OCI-LY3 (cell line): Measurements from ENCODE around the gene PRKRA.
A peak's percentile ranks its signal among the peaks of the same experiment; 100 is the strongest.

Experiments used
- H2AFZ ChIP-seq: fragments of 200-600, 300-600 bp; shearing (Covaris generic); 2 replicates; pipeline ENCODE4 v1.6.0; 2014; ENCODE audit warnings: antibody characterized with exemption, low read depth, low read length
- H3K27ac ChIP-seq: fragments of 200-600, 300-600 bp; sonication (generic); 2 replicates; pipeline ENCODE4 v1.5.1; 2014; ENCODE audit warnings: mild to moderate bottlenecking, low read length, moderate library complexity, mixed read lengths
- H3K27me3 ChIP-seq: fragments of 200-600, 300-600 bp; sonication (generic); 2 replicates; pipeline ENCODE4 v1.6.1; 2014; ENCODE audit warnings: low read depth, low read length, mixed read lengths
- H3K36me3 ChIP-seq: fragments of 200-600, 300-600 bp; sonication (generic); replicated peaks from 2 replicates; pipeline ENCODE3; 2014; ENCODE audit warnings: low read depth, low read length, mixed read lengths
- H3K4me1 ChIP-seq: fragments of 300-600, 200-600 bp; sonication (generic); 2 replicates; pipeline ENCODE4 v1.6.1; 2014; ENCODE audit warnings: low read length, mixed read lengths
- H3K4me2 ChIP-seq: fragments of 200-600, 300-600 bp; sonication (generic); 2 replicates; pipeline ENCODE4 v1.6.1; 2014; ENCODE audit warnings: low read length, mixed read lengths
- H3K4me3 ChIP-seq: fragments of 300-600, 200-600 bp; sonication (generic); 2 replicates; pipeline ENCODE4 v1.5.1; 2014; ENCODE audit warnings: antibody characterized with exemption, mild to moderate bottlenecking, low read length, moderate library complexity
- H3K79me2 ChIP-seq: fragments of 300-600, 200-600 bp; shearing (Covaris generic); 2 replicates; pipeline ENCODE4 v1.6.1; 2014; ENCODE audit warnings: mild to moderate bottlenecking, low read length, mixed read lengths
- H3K9ac ChIP-seq: fragments of 300-600, 200-600 bp; shearing (Covaris generic); 2 replicates; pipeline ENCODE4 v1.6.0; 2014; ENCODE audit warnings: mild to moderate bottlenecking, low read length, moderate library complexity
- H3K9me3 ChIP-seq: fragments of 200-600, 300-600 bp; shearing (Covaris generic); 2 replicates; pipeline ENCODE4 v1.6.1; 2014; ENCODE audit warnings: low read length, mixed read lengths; ENCODE audit not compliant: insufficient read depth
- H4K20me1 ChIP-seq: fragments of 200-600, 300-600 bp; sonication (generic); 2 replicates; pipeline ENCODE4 v1.6.1; 2016; ENCODE audit warnings: low read length, mixed read lengths; ENCODE audit not compliant: insufficient read depth
- CTCF ChIP-seq: fragments of 200-600, 300-600 bp; sonication (generic); IDR thresholded peaks from 2 replicates; pipeline ENCODE4 v1.5.1; 2014; ENCODE audit warnings: antibody characterized with exemption, low read length, low read depth
- EZH2phosphoT487 ChIP-seq: fragments of 200-600 bp; shearing (Covaris generic); IDR thresholded peaks from 2 replicates; pipeline ENCODE4 v1.6.1; 2018; ENCODE audit warnings: antibody characterized with exemption, mixed run types, low read depth

PRKRA gene

DNA sequence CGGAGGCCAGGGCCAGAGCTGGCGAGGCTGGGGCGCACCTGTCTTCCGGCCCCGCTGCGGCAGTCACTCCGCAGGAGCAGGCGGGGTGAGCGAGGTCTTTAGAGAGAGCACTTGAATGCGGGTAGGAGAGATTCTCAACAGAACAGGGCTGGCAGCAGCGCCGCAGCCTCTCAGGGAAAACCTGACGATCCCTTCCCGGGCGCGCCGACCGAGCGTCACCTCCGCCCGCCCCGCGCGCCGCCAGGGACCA is 526 bp downstream of the PRKRA start:
- TF ChIP-seq EZH2phosphoT487 (no peak), CTCF (no peak)
- Histone ChIP-seq H2AFZ (peak overlapping the region; percentile 43; the same call in 1 of the 2 replicates), H3K4me2 (peak overlapping the region; percentile 92), H3K36me3 (peaks cover 23% of the 10 kb centered on the region), H3K4me3 (peak overlapping the region; percentile 91), H3K9me3 (no peaks in the 10 kb centered on the region), H4K20me1 (peaks cover 18% of the 10 kb centered on the region), H3K27me3 (no peaks in the 10 kb centered on the region), H3K4me1 (peaks cover 15% of the 10 kb centered on the region), H3K27ac (peak overlapping the region; percentile 85), H3K9ac (peak overlapping the region; percentile 89), H3K79me2 (peaks cover 27% of the 10 kb centered on the region)

GRCh38 chr2:178449700-178450523 is 1.1 kb downstream of the PRKRA start:
- Histone ChIP-seq H3K4me2 (peak overlapping the region; percentile 92), H3K27me3 (no peaks in the 10 kb centered on the region), H4K20me1 (peaks cover 18% of the 10 kb centered on the region), H3K27ac (peak overlapping the region; percentile 85), H3K4me3 (peak overlapping the region; percentile 91), H3K9me3 (no peaks in the 10 kb centered on the region), H3K79me2 (peaks cover 27% of the 10 kb centered on the region), H2AFZ (peak overlapping the region; percentile 43; the same call in 1 of the 2 replicates), H3K9ac (peak overlapping the region; percentile 89), H3K36me3 (peaks cover 29% of the 10 kb centered on the region), H3K4me1 (peaks cover 17% of the 10 kb centered on the region)
- TF ChIP-seq CTCF (no peak), EZH2phosphoT487 (no peak)

DNA sequence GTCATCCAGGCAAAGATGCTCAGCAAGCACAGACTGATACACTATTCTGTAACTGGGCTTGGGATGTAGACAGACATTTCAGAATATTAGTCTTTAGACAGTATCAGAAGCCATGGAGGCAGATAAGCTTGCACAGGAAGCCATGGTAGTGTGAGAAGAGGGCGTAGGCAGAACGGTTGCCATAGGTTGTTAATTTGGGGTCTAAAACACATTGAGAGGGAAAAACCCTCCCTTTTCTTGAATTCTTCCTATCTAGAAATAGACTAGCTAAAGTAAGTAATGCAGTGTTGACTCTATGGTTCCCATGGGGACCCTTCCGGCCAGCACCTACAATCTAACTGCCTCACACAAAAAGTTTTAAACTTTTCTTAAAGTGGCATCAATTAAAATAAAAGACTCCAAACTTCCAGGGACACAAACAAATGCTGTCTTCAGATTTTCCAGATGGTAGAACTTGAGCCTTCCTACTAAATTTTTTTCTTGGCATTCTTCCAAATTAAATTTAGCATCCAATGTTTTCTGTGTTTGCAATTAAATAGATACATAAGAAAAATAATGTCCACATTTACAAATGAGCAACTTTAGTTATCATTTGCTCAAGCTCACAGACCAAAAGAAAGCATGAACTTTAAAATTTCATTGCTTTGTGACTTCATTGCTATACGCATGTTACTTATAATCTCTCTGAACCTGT is 1.9 kb downstream of the PRKRA start:
- Histone ChIP-seq H3K4me3 (peak overlapping the region; percentile 91), H2AFZ (no peak overlapping the region), H3K4me2 (peak overlapping the region; percentile 92), H3K27me3 (no peaks in the 10 kb centered on the region), H3K27ac (peak overlapping the region; percentile 85), H3K9ac (peak overlapping the region; percentile 89), H3K79me2 (peaks cover 27% of the 10 kb centered on the region), H3K36me3 (peaks cover 35% of the 10 kb centered on the region), H4K20me1 (peaks cover 18% of the 10 kb centered on the region), H3K9me3 (no peaks in the 10 kb centered on the region), H3K4me1 (peaks cover 17% of the 10 kb centered on the region)
- TF ChIP-seq CTCF: no peak
- no peak for TF ChIP-seq EZH2phosphoT487

- TF ChIP-seq EZH2phosphoT487 (no peak), CTCF (no peak)
- H2AFZ ChIP-seq: no peak overlapping the region
- H3K9me3 ChIP-seq: no peaks in the 10 kb centered on the region
- H3K27me3 ChIP-seq: no peaks in the 10 kb centered on the region
- peaks cover 60% of the 10 kb centered on the region for H3K36me3 ChIP-seq
- H3K9ac ChIP-seq: no peak overlapping the region
- no peak overlapping the region for H3K4me2 ChIP-seq
- no peaks in the 10 kb centered on the region for H3K79me2 ChIP-seq
- no peak overlapping the region for H3K4me3 ChIP-seq
- no peaks in the 10 kb centered on the region for H4K20me1 ChIP-seq
- no peak overlapping the region for H3K27ac ChIP-seq
- H3K4me1 ChIP-seq: 0 out of 2 replicates have a peak, but pooled peaks cover 4% of the 10 kb centered on the region
These were observed 9.5 kb downstream of the PRKRA start for GRCh38 chr2:178441426-178441825.
